GM19324 (cell line): ENCODE measurements around the gene KIFC1.

Source experiments
- ATAC-seq: cut with Tn5 transposase; IDR thresholded peaks from one replicate; pipeline ENCODE4 v1.9.1; 2021; ENCODE audit warnings: mild to moderate bottlenecking, moderate library complexity; ENCODE audit not compliant: unreplicated experiment, low FRiP score

KIFC1 gene

DNA sequence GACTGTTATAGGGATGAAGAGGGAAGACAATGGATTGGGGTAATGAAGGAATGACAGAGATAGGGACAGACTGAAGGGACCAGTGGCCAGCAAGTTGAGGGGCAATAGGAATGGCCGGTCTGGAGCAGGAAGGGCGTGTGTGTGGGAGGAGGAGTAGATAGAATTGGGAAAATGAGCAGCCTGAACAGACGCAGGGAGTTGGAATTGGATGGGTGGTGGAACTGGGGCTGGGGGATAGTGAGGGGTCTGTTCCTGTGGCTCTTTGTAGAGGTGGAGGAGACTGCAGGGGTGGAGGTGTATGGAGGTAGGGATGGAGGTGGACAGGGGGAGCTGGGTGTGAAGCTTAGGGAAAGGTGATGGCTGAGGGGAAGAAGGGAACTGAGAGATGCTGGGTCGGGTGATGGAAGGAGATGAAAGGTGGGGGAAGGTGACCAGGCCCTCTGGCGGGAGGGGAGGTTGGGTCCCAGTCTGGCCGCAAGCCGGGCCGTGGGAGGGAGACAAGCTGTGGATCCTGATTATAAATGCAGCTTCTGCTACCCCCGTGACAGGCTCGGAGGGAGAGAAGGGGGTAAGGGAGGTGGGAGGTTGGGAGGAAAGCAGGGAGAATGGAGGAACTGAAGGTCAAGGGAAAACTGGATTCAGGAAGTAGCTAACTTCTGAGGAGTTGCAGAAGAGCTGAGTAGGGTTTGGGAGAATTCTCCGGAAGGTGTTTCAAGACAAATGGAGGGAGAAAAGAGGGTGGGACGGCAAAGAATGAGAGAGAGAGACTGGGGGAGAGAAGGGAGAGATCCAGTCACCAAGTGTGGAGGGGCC, 33.4 kb downstream of the KIFC1 start:
- ATAC-seq: no peak

DNA sequence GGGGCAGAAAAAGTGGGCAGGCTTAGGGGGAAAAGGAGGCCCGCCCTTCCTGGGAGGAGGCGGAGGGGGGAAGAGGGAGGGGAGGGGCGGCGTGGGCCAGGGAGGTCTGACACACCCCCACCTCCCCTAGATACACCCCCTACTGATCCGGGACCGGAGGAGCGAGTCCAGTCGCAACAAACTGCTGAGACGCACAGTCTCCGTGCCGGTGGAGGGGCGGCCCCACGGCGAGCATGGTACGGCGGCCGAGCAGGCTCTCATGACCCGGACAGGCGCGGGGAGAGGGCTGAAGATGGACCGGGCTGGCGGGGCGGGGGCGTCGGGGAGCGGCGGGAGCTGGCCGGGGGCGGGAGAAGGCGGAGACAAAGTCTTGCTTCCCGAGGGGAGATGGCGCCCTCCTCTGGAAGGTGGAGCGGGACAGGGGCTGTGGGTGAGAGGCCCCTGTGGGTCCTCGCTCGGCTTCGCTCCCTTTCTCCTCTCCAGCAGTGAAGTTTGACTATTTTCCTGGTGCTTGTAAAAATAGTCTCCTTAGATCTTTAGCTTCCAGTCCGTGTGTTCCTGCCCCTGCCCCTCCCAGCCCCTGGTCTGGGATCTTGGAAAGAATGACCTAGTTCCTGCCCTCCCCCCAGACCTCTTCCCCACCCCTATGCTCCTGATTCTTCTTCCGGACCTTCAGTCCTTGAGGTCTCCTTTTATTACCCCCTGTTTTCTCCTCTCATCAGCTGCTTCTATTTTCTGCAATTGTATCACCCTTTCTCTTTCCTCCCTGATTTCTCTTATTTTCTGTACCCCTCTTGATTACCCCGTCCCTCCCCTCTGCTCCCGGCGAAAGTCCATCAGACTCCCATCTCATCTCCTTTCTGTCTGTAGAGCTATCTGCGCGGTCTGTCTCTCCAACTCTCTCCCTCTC, 34.3 kb downstream of the KIFC1 start:
- peak; percentile 36 for ATAC-seq

GRCh38 chr6:33426590-33427511, 35.2 kb downstream of the KIFC1 start:
- no peak for ATAC-seq

DNA sequence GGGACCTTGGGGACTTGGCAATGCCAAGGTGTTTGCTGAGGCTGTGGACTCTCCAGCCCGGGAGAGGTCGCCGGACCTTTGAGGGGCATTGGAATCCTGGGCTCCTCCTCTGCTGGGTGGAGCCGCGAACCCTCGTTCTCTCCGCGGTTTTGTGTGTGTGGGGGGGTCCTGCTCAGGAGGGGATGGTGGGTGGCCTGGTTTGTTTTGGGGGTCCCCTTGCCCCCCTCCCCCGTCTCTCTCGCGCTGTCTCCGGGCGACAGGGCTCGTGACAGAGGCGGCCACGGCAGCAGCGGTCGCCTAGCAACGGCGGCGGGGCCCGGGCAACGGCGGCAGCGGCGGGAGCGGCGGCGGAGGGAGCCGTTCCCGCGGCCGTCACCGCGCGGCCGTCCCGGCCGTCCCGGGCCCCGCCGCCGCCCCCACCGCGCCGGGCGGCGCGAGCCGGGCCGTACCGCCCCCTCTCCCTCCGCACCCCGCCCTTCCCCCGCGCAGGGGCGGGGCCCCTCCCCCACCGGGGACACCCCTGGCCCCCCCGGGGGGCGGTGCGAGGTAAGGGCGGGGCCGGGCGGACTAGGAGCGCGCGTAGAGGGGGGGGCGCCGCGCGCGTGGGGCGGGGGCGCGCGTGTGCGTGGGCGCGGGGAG, 36.1 kb downstream of the KIFC1 start:
- ATAC-seq: no peak

GRCh38 chr6:33428224-33428965, 36.8 kb downstream of the KIFC1 start:
- ATAC-seq: no peak

DNA sequence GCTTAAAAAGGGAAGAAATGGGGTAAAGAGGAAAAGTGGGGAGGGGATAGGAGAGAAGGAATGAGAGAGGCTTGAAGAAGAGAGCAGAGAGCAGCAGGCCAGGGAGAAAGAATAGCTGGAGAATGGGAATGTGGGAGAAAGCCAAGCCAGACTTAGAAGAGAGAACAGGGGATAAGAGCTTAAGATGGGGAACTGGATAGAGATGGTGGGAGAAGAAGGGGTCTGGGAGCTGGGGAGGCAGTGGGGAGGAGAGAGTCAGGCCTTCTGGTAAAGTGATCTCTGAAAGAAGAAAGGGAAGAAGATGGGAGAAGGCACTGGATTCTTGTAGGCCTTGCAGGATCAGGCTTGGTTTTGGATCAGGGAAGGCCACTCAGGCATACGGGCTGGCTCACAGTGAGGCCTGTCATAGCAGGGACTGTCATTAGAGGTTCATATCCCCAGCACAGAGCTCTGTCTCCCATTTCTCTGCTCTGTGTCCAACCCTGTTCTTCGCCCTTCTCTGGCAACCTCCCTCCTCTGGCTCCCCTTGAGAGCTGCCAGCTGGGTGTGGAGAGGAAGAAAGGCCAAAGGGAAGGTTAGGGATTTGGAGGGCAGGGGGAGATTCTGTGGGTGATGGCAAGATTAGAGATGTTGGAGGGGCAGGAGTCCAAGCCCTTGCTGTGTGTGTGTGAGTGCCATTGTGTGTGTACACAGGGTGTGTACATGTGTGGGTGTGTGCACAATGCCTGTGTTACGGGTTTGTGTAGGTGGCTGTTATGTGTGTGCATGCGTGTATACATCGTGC, 37.5 kb downstream of the KIFC1 start:
- no peak for ATAC-seq

- no peak for ATAC-seq
These were observed 38.1 kb downstream of the KIFC1 start for GRCh38 chr6:33429750-33430052.

- no peak for ATAC-seq
These were observed 38.7 kb downstream of the KIFC1 start for GRCh38 chr6:33430334-33430733.

DNA sequence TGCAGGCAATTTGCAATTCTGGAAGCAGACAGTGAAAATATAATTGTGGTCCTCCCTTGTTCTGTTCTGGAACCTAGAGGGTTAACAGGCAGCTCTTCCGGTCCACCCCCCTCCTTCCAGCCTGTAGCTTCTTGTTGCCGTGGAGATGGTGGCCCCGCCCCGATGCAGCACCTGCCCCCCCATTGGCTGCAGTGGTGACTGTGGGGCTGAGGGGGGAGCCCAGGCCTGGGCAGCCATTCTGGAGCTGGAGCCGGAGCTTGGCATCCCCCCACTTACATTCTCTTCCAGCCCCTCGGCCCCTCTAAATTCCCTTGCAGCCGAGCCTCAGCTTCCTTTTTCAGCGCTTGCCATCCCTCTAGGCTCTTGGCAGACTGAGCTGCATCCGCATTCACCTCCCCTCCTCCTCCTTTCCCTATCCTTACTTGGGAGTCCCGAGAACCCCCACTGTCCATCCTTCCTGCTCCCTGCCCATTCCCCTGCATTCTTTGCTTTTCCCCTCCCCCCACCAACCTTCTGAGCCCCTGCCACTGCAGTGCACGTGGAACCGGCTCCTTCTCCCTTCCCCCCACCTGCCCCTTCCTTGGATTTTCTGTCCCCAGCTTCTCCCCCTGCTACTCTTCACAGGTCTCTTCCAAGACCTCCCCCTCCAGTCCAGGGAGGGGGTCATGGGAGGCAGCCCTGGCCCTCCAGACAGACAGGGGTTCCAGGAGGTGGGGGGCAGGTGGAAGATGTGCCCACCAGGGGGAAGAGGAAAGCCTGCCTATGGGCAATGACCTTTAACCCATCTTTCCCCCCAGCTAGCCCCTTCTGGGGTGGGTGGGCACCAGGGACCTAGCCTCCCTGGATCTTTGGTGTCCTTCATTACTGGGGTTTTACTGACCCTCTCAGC, 39.6 kb downstream of the KIFC1 start:
- no peak for ATAC-seq

- ATAC-seq: no peak
These were observed 40.4 kb downstream of the KIFC1 start for GRCh38 chr6:33431880-33432541.

GRCh38 chr6:33432546-33432945, 40.9 kb downstream of the KIFC1 start:
- ATAC-seq: no peak

GRCh38 chr6:33433001-33433543, 41.4 kb downstream of the KIFC1 start:
- ATAC-seq: no peak

- no peak for ATAC-seq
These were observed 42.0 kb downstream of the KIFC1 start for GRCh38 chr6:33433544-33434191.

- no peak for ATAC-seq
These were observed 43.3 kb downstream of the KIFC1 start for GRCh38 chr6:33434961-33435360.

GRCh38 chr6:33437666-33438065, 46.0 kb downstream of the KIFC1 start:
- ATAC-seq: no peak

- ATAC-seq: no peak
These were observed 47.5 kb downstream of the KIFC1 start for GRCh38 chr6:33438978-33439594.
